ENCODE data around the gene UBQLN3.

The UBQLN3 gene

DNA sequence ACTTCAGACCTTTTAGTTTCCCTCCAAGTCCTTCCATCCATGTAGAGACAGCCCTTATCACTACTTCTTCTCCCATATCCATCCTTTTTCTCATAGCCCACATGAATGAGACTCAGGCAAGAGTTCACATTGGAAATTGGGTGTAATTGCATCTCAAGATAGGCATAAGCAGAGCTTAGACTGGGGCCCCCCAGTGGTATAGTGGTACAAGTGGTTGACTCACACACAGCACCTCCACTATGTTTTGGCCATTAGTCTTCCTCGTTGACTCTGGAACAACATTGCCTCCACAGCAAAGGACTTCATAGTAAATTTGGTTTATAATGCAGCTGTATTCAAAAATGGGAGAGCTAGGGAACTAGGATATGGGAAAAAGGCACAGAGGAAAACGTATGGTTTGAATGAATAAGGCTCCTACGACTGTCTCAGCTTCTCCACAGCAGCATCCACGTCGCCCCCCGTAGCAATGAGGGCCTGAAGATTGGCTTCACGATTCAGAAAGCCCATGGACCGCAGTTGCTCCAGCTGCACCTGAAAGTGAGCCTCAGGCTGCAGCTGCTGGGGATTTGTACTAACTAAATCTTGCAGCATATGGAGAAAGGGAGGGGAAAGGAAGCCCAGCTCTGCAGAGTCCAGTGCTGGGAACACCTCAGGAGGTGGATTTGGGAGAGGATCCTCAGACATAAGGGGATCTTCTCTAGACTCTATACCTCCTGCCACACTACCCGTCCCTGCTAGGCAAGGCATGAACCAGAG, 2.4 kb downstream of the UBQLN3 start:
- FAIRE-seq (no peak), DNase-seq (ENCODE audit: insufficient read length, low spot score) (no peak)
- TF ChIP-seq, protein P1, sequence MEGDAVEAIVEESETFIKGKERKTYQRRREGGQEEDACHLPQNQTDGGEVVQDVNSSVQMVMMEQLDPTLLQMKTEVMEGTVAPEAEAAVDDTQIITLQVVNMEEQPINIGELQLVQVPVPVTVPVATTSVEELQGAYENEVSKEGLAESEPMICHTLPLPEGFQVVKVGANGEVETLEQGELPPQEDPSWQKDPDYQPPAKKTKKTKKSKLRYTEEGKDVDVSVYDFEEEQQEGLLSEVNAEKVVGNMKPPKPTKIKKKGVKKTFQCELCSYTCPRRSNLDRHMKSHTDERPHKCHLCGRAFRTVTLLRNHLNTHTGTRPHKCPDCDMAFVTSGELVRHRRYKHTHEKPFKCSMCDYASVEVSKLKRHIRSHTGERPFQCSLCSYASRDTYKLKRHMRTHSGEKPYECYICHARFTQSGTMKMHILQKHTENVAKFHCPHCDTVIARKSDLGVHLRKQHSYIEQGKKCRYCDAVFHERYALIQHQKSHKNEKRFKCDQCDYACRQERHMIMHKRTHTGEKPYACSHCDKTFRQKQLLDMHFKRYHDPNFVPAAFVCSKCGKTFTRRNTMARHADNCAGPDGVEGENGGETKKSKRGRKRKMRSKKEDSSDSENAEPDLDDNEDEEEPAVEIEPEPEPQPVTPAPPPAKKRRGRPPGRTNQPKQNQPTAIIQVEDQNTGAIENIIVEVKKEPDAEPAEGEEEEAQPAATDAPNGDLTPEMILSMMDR (IDR thresholded peaks at IDR 0.05; ENCODE audit: insufficient read depth, missing control alignments), result no peak

DNA sequence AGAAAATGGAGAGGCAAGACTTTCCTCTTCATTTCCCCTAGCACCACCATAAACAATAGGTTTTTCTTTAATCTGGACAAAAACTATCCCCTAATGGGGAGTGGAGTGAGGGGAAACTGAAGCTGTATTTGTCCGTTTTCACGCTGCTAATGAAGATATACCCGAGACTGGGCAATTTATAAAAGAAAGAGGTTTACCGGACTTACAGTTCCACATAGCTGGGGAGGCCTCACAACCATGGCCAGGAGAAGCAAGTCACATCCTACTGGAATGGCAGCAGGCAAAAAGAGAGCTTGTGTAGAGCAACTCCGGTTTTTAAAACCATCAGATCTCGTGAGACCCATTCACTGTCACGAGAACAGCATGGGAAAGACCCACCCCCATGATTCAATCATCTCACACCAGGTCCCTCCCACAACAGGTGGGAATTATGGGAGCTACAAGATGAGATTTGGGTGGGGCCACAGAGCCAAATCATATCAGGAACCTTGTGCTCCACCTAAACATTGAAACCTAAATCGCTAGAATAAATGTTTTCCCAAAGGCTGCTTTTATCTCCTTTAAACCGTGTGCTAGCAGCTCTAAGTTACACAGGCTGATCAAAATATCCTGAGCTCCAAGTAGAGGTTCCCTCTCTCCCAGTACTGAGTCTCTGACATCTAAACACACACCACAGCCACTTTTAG, 4.3 kb downstream of the UBQLN3 start:
- FAIRE-seq (no peak), DNase-seq (ENCODE audit: insufficient read length, low spot score) (no peak)
- TF ChIP-seq, protein P1 (IDR thresholded peaks at IDR 0.05; ENCODE audit: insufficient read depth, missing control alignments), result no peak

DNA sequence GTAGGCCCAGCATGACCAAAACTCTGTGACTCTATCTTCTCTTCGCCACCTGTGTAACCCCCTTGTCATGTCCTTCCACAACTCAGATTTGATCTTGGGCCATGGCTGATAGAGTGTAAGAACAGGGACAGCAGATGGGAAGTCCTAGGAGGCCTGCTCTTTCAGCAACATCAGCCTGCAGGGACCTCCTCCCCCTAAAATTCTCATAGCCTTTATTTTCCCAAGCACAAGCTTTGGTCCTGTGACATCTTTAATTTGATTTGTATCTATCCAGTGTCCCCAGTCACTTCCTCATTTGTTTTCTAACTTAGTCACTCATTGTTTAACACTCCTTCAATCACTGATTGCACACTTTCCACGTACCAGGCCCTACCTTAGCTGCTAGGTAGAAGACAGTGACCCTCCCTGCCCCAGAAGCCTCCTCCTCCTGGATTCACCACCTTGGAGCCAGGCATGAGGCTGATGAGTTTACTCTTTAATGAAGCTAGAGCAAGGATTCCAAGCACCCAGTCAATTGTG, 5.3 kb downstream of the UBQLN3 start:
- TF ChIP-seq, protein P1 (IDR thresholded peaks at IDR 0.05; ENCODE audit: insufficient read depth, missing control alignments), result no peak
- FAIRE-seq (no peak), DNase-seq (ENCODE audit: insufficient read length, low spot score) (no peak)

DNA sequence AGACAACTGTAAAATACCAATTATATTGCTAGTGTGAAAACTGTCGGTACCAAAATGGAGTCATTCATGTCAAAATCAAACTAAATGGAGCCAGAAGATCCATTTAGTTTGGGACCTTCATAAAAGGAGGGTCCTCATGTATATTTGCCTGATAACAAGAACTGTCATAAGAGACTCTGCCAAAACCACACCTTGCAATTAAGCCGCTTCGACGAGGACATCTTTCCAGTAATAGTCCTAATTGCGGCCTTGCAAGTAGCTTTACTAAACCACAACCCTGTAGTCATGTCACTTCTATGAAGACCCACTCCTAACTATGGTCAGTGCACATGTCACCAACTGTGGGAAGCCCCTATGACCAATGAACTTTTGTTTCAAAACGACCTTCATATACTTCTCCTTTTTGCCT, 9.4 kb downstream of the UBQLN3 start:
- TF ChIP-seq, protein P1 (IDR thresholded peaks at IDR 0.05; ENCODE audit: insufficient read depth, missing control alignments), result no peak
- FAIRE-seq (no peak), DNase-seq (ENCODE audit: insufficient read length, low spot score) (no peak)

DNA sequence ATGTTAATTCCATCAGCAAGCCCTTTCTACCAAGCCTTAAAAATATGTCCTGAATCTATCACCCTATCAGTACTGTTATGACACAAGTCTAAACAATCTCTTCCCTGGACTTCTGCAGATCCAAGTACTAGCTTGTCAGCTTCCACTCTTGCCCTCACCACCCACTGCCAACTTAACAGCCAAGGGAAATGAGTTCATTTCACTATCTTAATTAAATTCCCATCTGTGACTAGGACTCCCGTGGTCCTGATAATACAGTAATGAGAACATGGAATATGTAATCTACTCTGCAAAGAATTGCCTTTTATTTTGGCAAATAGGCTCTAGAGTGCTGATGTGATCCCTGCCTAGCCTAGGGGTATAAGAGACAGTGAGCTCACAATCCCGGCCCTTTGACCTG, 10.1 kb downstream of the UBQLN3 start:
- FAIRE-seq (no peak), DNase-seq (ENCODE audit: insufficient read length, low spot score) (no peak)
- TF ChIP-seq, protein P1 (IDR thresholded peaks at IDR 0.05; ENCODE audit: insufficient read depth, missing control alignments), result no peak

DNA sequence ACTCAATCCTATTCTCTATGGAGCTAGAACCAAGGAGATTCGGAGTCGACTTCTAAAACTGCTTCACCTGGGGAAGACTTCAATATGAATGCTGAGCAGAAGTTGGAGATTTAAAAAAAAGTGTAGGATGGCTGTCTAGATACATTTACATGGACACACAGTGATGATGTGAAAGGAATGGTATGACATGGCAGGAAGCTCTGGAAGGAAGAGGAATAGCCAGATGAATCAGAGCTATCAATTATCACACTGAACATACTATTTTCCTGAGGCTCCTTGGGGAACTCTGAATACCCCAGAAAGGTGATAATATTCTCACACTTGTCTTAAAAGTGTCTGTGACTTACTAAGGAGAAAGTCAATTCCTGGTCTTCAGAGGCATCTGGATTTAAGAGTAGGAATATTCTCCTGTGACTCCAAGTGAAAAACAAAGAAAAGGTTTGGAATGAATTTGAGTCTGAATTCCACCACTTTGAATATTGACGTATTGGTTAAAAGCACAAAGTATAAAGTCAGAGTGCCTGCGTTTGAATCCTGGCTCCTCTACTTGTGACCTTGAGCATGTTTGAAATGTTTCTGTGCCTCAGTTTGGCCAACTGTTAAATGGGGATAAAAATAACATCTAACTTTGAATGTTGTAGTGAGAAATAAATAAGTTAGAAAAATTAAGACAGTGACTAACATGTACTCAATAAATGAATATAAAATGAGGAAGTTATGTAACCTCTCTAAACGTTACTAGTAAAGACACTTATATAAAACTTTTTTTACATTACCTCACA, 20.0 kb downstream of the UBQLN3 start:
- TF ChIP-seq, protein P1 (IDR thresholded peaks at IDR 0.05; ENCODE audit: insufficient read depth, missing control alignments), result no peak
- FAIRE-seq (no peak), DNase-seq (ENCODE audit: insufficient read length, low spot score) (no peak)

Measured in D721Med (cell line).